Tibial nerve (tissue), 4 donors: ENCODE data around the gene RPN2. TPM values are rescaled to one million over a fixed set of nuclear protein-coding genes. Genes with fewer than 3 reads are reported as not detected.

Source experiments
- DNase-seq, 2 donors: peaks; one replicate each; pipeline ENCODE4 v3.0.0-alpha.2; 2019; ENCODE audit warnings: low spot score in 2 of 2
- H3K27ac ChIP-seq, 4 donors: fragments of 200-600 bp; sonication (generic) in 3 of 4; one replicate each; pipeline ENCODE4 v1.5.1; 2017 to 2019; ENCODE audit warnings: mild to moderate bottlenecking in 1 of 4
- H3K27me3 ChIP-seq, 2 donors: fragments of 200-600 bp; sonication (generic) in 1 of 2; one replicate each; pipeline versions ENCODE4 v1.5.1 to v1.6.0; 2017 to 2019
- H3K36me3 ChIP-seq, 3 donors: fragments of 200-600 bp; sonication (generic); one replicate each; pipeline ENCODE4 v1.5.1; 2018 to 2019
- H3K4me1 ChIP-seq, 4 donors: fragments of 200-600 bp; sonication (generic) in 3 of 4; one replicate each; pipeline ENCODE4 v1.5.1; 2017 to 2019
- H3K4me3 ChIP-seq, 4 donors: fragments of 200-600 bp; sonication (generic) in 3 of 4; one replicate each; pipeline ENCODE4 v1.5.1; 2017 to 2019; ENCODE audit warnings: mild to moderate bottlenecking in 1 of 4, moderate library complexity in 1 of 4
- H3K9me3 ChIP-seq, 4 donors: fragments of 200-600 bp; sonication (generic) in 3 of 4; one replicate each; pipeline ENCODE4 v1.5.1; 2017 to 2019
- EP300 ChIP-seq, 2 donors: sonication (generic); formaldehyde crosslinking; IDR thresholded peaks; one replicate each; pipeline ENCODE4 v1.6.1; 2017; ENCODE audit warnings: antibody characterized with exemption in 2 of 2, mild to moderate bottlenecking in 1 of 2
- POLR2A ChIP-seq, 2 donors: fragments of 450-650 bp; IDR thresholded peaks; one replicate each; pipeline ENCODE4 v1.6.1; 2017; ENCODE audit warnings: antibody characterized with exemption in 2 of 2, mild to moderate bottlenecking in 2 of 2, moderate library complexity in 2 of 2
- WGBS, 2 donors: methylation state at CpG; one replicate each; pipeline ENCODE4 v1.1.5; 2018; 5-methylcytosine and 5-hydroxymethylcytosine counted together
- total RNA-seq, 4 donors: library from RNA; depleted of rRNA; stranded (reverse); fragments of >200 nt; gene quantifications; one replicate each; pipeline ENCODE4 v1.1.0, GENCODE V29; 2016
- TF ChIP-seq, protein P1 (sequence below), 5 experiments: fragments of 200-600 bp in 3 of 5; fragments of 450-650 bp in 2 of 5; sonication (generic) in 3 of 5; IDR thresholded peaks; one replicate each; pipeline ENCODE4 v1.5.1; 2016 to 2019; ENCODE audit warnings: antibody characterized with exemption in 5 of 5, mild to moderate bottlenecking in 3 of 5, moderate library complexity in 2 of 5

RPN2 gene
- total RNA-seq, 4 donors from 2014 or later = 87.7 to 124 (median 101) TPM

DNA sequence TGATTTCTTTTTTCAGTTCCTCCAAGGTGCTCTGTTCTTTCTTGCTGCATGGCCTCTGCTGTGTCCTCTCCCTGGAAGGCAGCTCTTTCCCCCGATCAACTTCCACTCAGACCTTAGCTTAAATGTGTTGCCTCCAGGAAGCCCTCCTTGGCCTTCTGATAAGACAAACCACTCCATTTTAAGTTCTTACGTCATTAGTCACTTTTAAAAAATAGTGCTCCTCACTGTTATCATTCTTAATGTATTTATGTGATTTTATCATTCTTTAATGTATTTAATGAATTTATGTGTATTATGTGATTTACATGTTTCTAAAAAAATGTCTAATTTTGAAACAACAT lies 98.1 kb downstream of the RPN2 start:
- Histone ChIP-seq H3K36me3 (no peaks in the 10 kb centered on the region), H3K4me1 (peaks cover 0 to 24% (median 10%) of the 10 kb centered on the region in 4 donors), H3K4me3 (no peak overlapping the region), H3K27me3 (no peaks in the 10 kb centered on the region), H3K27ac (peak overlapping the region; percentile 23 to 49 (median 48)), H3K9me3 (no peaks in the 10 kb centered on the region)
- TF ChIP-seq EP300 (IDR thresholded peaks at IDR 0.05) (no peak), POLR2A (IDR thresholded peaks at IDR 0.05) (no peak)
- TF ChIP-seq, protein P1, sequence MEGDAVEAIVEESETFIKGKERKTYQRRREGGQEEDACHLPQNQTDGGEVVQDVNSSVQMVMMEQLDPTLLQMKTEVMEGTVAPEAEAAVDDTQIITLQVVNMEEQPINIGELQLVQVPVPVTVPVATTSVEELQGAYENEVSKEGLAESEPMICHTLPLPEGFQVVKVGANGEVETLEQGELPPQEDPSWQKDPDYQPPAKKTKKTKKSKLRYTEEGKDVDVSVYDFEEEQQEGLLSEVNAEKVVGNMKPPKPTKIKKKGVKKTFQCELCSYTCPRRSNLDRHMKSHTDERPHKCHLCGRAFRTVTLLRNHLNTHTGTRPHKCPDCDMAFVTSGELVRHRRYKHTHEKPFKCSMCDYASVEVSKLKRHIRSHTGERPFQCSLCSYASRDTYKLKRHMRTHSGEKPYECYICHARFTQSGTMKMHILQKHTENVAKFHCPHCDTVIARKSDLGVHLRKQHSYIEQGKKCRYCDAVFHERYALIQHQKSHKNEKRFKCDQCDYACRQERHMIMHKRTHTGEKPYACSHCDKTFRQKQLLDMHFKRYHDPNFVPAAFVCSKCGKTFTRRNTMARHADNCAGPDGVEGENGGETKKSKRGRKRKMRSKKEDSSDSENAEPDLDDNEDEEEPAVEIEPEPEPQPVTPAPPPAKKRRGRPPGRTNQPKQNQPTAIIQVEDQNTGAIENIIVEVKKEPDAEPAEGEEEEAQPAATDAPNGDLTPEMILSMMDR (IDR thresholded peaks at IDR 0.05) = no peak
- no peak for DNase-seq
- 61 to 66% methylated on average over 2 of the region's 2 CpGs for WGBS, 2 donors

DNA sequence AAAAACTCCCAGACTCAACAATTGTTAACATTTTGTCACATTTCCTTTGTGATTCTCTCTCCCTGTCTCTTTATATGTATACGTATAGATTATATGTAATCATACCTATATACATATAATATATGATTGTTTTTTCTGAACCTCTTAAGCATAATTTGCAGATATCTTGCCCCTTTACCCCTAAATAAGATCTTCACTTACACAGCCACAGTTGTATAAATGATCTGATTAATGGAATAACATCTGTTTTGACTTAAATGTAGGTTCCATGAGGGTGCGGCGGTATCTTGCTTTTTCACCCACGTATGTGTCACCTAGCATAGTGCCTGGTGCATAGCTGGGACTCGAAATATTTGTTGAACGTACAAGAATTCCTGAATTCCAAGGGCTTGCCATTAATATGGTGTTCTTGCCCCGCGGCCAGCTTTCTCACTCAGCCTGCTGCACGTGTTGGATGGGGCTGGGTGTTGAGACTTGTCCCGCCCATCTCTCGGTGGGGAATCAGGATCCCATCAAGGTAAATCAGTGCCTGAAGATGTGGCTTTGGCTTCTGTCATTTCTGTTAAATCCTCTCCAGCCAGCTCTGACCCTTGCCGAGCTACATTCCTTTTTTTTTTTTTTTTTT lies 99.9 kb downstream of the RPN2 start:
- WGBS, 2 donors = 72 to 73% methylated on average over 12 of the region's 12 CpGs
- Histone ChIP-seq H3K9me3 (no peaks in the 10 kb centered on the region), H3K36me3 (no peaks in the 10 kb centered on the region), H3K4me1 (peaks cover 0 to 24% (median 10%) of the 10 kb centered on the region in 4 donors), H3K4me3 (no peak overlapping the region), H3K27me3 (no peaks in the 10 kb centered on the region), H3K27ac (no peak overlapping the region)
- TF ChIP-seq POLR2A (IDR thresholded peaks at IDR 0.05) (no peak), EP300 (IDR thresholded peaks at IDR 0.05) (no peak)
- TF ChIP-seq, protein P1 (IDR thresholded peaks at IDR 0.05) = no peak
- no peak for DNase-seq

DNA sequence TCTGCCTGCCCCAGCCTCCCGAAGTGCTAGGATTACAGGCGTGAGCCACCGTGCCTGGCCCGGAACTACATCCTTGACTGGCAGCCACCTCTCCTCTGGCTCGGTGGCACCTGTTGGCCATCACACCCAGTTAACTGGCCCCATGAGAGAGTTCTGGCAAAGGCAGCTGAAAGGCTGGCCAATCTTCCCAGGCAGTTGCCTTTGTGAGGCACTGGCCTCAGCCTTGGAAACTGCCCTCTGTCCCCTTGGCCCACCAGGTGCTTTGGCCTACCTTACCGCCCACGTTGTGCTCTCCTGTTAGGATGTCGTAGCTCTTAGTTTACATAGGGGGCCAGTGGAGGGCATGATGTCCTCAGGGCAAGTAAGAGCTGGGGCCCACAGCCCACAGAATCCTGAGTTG lies 100.7 kb downstream of the RPN2 start:
- H3K9me3 ChIP-seq = no peaks in the 10 kb centered on the region
- peaks cover 0 to 21% (median 10%) of the 10 kb centered on the region in 4 donors for H3K4me1 ChIP-seq
- DNase-seq = no peak
- H3K27me3 ChIP-seq = no peaks in the 10 kb centered on the region
- H3K27ac ChIP-seq = no peak overlapping the region
- no peak overlapping the region for H3K4me3 ChIP-seq
- H3K36me3 ChIP-seq = no peaks in the 10 kb centered on the region
- TF ChIP-seq, protein P1 (IDR thresholded peaks at IDR 0.05) = no peak
- no peak for TF ChIP-seq EP300 (IDR thresholded peaks at IDR 0.05)
- TF ChIP-seq POLR2A (IDR thresholded peaks at IDR 0.05) = no peak
- WGBS, 2 donors = 65 to 68% methylated on average over 6 to 8 of the region's 8 CpGs

DNA sequence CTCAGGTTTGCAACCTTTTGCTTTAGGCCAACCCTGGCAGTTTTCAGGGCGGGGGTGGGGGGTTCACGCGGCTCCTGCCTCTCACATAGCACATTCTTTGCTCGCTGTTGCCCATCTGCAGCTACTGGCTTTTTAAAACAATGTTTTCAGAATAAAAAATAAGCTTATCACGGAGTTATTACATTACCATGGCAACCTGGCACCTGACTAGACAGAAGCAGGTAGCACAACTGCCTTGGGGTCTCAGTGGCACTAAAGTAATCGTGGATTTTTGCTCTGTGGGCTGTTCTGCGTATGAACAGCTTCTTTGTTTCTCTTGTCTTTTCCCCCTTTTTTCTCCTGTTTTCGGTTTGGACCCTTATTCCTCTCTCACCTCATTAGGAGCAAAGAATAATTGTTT lies 101.3 kb downstream of the RPN2 start:
- 75 to 76% methylated on average over 8 of the region's 8 CpGs for WGBS, 2 donors
- peaks cover 0 to 15% (median 8%) of the 10 kb centered on the region in 4 donors for H3K4me1 ChIP-seq
- DNase-seq = no peak
- no peaks in the 10 kb centered on the region for H3K36me3 ChIP-seq
- H3K4me3 ChIP-seq = no peak overlapping the region
- no peaks in the 10 kb centered on the region for H3K9me3 ChIP-seq
- TF ChIP-seq EP300 (IDR thresholded peaks at IDR 0.05) (no peak), POLR2A (IDR thresholded peaks at IDR 0.05) (no peak)
- TF ChIP-seq, protein P1 (IDR thresholded peaks at IDR 0.05) = no peak
- H3K27ac ChIP-seq = no peak overlapping the region
- no peaks in the 10 kb centered on the region for H3K27me3 ChIP-seq

DNA sequence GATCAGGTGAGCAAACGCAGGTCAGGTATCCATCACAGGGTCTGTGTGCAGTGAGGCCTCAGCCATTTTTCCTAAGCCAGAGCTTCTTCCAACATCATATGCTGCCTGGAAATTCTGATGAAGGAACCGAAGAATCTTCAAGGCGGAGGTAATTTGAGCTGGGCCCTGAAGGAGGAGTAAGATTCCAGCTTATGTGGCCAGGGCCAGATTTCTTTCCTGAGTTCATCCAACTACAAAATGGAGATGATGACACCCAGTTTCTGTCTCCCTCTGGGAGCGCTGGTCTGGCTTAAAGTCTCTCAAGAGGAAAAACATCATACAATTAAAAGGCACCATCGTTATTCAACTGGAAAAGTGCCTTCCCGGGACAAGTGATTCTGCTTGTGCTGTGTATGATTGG lies 103.4 kb downstream of the RPN2 start:
- H3K27ac ChIP-seq = no peak overlapping the region
- no peaks in the 10 kb centered on the region for H3K4me1 ChIP-seq
- no peak for DNase-seq
- WGBS, 2 donors = 45 to 49% methylated on average over 6 of the region's 6 CpGs
- no peaks in the 10 kb centered on the region for H3K9me3 ChIP-seq
- H3K36me3 ChIP-seq = no peaks in the 10 kb centered on the region
- TF ChIP-seq POLR2A (IDR thresholded peaks at IDR 0.05) (no peak), EP300 (IDR thresholded peaks at IDR 0.05) (no peak)
- TF ChIP-seq, protein P1 (IDR thresholded peaks at IDR 0.05) = peak in 4 of 5 experiments; percentile 20 to 47 (median 29)
- no peaks in the 10 kb centered on the region for H3K27me3 ChIP-seq
- no peak overlapping the region for H3K4me3 ChIP-seq
